Lower leg skin (tissue), 4 donors: Measurements from ENCODE around the gene GPC5. TPM values are rescaled to one million over a fixed set of nuclear protein-coding genes. Genes with fewer than 3 reads are reported as not detected.

Experiments used
- DNase-seq, 2 donors: peaks; one replicate each; pipeline ENCODE4 v3.0.0-alpha.2; 2019; ENCODE audit warnings: low spot score in 2 of 2
- H3K4me3 ChIP-seq: fragments of 200-600 bp; sonication (generic); 2 replicates; pipeline ENCODE4 v1.5.1; 2017; ENCODE audit warnings: mild to moderate bottlenecking, low read depth; ENCODE audit not compliant: poor library complexity, severe bottlenecking
- CTCF ChIP-seq, 3 donors: fragments of 450-650 bp; IDR thresholded peaks; one replicate each; pipeline ENCODE4 v1.5.1; 2016; ENCODE audit warnings: antibody characterized with exemption in 3 of 3, mild to moderate bottlenecking in 3 of 3, moderate library complexity in 2 of 3
- POLR2A ChIP-seq, 2 donors: fragments of 450-650 bp; IDR thresholded peaks; one replicate each; pipeline ENCODE4 v1.6.1; 2016 to 2017; ENCODE audit warnings: antibody characterized with exemption in 2 of 2, mild to moderate bottlenecking in 1 of 2, moderate library complexity in 1 of 2
- WGBS, 2 donors: methylation state at CpG; one replicate each; pipeline ENCODE4 v1.1.5; 2018; 5-methylcytosine and 5-hydroxymethylcytosine counted together
- intact Hi-C: fragments of 100-400 bp; cut with DNase I; formaldehyde crosslinking; loops from one replicate; pipeline ENCODE4 v1.15.0; 2023; ENCODE audit warnings: low total_unique reads
- total RNA-seq, 4 donors: library from RNA; depleted of rRNA; stranded (reverse); fragments of >200 nt; gene quantifications; one replicate each; pipeline ENCODE4 v1.1.0, GENCODE V29; 2016

The GPC5 gene
- total RNA-seq, 4 donors from 2014 or later: 0.46 to 1.3 (median 0.82) TPM

- intact Hi-C loops: no loop called here
- H3K4me3 ChIP-seq: no peak overlapping the region
- 87 to 89% methylated on average over 5 of the region's 5 CpGs for WGBS, 2 donors
- no peak for TF ChIP-seq POLR2A (IDR thresholded peaks at IDR 0.05)
- no peak for TF ChIP-seq CTCF (IDR thresholded peaks at IDR 0.05)
- no peak for DNase-seq
Measured at GRCh38 chr13:92658293-92658692, 1259.9 kb downstream of the GPC5 start.

GRCh38 chr13:92661406-92661805, 1263.0 kb downstream of the GPC5 start:
- TF ChIP-seq POLR2A (IDR thresholded peaks at IDR 0.05) (no peak), CTCF (IDR thresholded peaks at IDR 0.05) (no peak)
- H3K4me3 ChIP-seq: no peak overlapping the region
- DNase-seq: no peak
- intact Hi-C loops: no loop called here
- 68 to 85% methylated on average over 1 of the region's 1 CpG for WGBS, 2 donors

- no peak for TF ChIP-seq CTCF (IDR thresholded peaks at IDR 0.05)
- no peak for TF ChIP-seq POLR2A (IDR thresholded peaks at IDR 0.05)
- DNase-seq: no peak
- no peak overlapping the region for H3K4me3 ChIP-seq
- intact Hi-C loops: no loop called here
Measured at GRCh38 chr13:92668157-92668556, 1269.7 kb downstream of the GPC5 start.

DNA sequence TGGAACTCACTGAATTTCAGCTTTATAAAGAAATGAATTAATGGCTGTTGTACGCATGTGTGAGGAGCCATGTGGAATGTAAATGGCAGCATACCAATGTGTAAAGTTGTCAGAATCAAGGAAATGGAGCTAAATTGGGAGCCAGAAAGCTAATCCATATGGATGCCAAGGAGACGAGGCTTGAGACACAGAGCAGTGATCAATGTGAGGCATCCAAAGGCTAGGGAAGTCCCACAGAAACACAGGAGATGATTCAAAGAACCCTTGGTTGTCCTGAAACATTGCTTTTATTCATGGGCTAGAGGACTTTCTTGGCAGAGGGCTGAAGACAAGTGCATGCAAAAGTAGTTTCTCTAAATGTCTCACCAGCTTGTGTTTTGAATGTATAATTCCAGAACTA, 1271.7 kb downstream of the GPC5 start:
- 77 to 91% methylated on average over 2 of the region's 2 CpGs for WGBS, 2 donors
- no peak overlapping the region for H3K4me3 ChIP-seq
- DNase-seq: no peak
- intact Hi-C loops: no loop called here
- no peak for TF ChIP-seq POLR2A (IDR thresholded peaks at IDR 0.05)
- TF ChIP-seq CTCF (IDR thresholded peaks at IDR 0.05): no peak

DNA sequence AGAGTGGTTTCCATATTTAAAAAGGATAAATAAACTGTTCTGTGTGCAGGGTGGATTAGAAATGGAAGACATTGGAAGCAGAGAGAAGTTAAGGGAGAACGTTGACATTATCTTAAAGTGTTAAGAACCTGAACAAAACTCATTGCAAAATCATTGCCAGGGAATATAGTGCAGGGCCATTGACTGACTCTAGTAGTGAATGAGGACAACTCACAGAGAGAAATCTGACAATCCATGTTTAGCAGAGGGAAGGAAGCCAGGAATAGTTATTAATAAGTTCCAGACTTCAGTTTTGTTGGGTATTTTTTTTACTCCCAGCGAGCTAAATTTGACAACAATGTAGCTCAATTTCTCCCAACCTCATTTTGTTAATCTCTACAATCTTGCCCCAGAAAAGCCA, 1273.4 kb downstream of the GPC5 start:
- no peak overlapping the region for H3K4me3 ChIP-seq
- intact Hi-C loops: no loop called here
- DNase-seq: no peak
- 49 to 52% methylated on average over 2 of the region's 2 CpGs for WGBS, 2 donors
- TF ChIP-seq CTCF (IDR thresholded peaks at IDR 0.05): no peak
- TF ChIP-seq POLR2A (IDR thresholded peaks at IDR 0.05): no peak

- intact Hi-C loops: no loop called here
- 77 to 92% methylated on average over 3 of the region's 3 CpGs for WGBS, 2 donors
- no peak for DNase-seq
- TF ChIP-seq POLR2A (IDR thresholded peaks at IDR 0.05): no peak
- no peak for TF ChIP-seq CTCF (IDR thresholded peaks at IDR 0.05)
- no peak overlapping the region for H3K4me3 ChIP-seq
Measured at GRCh38 chr13:92676246-92676645, 1277.8 kb downstream of the GPC5 start.
